HG02678 (cell line): ENCODE data around the gene LINGO3.
"Not testable (repeated sequence)": the region's sequence is repeated elsewhere in the genome, so short reads cannot be mapped to it uniquely, and the experiment has no call there.

Experiments used
- ATAC-seq: cut with Tn5 transposase; IDR thresholded peaks from one replicate; pipeline ENCODE4 v1.9.1; 2021; ENCODE audit warnings: mild to moderate bottlenecking, moderate library complexity; ENCODE audit not compliant: unreplicated experiment

Gene LINGO3, protein sequence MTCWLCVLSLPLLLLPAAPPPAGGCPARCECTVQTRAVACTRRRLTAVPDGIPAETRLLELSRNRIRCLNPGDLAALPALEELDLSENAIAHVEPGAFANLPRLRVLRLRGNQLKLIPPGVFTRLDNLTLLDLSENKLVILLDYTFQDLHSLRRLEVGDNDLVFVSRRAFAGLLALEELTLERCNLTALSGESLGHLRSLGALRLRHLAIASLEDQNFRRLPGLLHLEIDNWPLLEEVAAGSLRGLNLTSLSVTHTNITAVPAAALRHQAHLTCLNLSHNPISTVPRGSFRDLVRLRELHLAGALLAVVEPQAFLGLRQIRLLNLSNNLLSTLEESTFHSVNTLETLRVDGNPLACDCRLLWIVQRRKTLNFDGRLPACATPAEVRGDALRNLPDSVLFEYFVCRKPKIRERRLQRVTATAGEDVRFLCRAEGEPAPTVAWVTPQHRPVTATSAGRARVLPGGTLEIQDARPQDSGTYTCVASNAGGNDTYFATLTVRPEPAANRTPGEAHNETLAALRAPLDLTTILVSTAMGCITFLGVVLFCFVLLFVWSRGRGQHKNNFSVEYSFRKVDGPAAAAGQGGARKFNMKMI

DNA sequence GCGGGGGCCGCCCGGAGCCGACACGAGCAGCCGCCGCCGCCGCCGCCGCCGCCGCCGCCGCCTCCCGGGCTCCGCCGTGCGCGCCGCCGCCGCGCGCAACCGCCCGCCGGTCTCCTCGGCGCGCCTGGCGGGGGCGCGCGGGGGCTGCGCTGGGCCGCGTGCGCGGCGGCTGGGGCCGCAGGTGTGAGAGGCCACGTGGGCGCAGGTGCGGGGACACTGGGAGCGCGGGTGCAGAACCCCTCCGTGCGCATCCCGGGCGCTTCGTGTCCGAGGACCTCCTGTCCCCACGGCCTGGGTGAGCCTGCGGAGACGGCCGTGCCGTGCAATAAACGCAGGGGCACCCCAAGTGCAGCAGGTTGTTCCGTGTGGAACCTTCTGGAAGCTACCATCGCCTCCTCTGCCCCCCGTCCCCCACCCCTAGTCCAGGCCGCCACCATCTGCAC lies at the start of gene LINGO3:
LINGO3 (minus strand) TSS at position 41 of the 443 bp plus-strand sequence. CDS start 16,378 bp downstream, outside the sequence.
- ATAC-seq = no peak

DNA sequence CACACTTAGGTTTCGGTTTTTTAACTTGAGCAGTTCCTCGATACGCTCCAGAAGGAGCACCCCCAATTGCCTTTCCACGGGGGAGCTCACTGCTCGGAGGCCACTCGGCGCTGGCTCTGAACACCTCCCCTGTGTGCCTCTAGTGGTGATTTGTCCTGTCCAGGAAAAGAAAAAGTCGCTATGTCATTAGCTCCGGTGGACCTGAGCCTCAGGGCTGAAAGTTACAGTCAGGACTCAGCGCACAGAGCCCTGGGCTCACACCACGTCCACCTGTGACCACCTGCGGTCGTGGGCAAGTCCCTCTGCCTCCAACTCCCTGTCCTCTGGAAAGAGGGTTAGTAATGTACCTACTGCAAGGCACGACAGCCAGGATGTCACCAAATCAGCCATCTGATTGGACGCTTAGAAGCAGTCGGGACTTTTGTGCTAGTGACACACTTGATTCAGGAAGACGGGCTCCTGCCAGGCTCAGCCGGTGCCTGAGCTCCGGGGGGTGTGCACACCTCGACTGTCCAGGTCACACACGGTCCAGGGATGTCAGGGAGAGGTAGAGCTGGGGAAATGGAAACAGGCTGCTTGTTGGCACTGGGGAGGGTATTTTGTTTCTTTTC lies 48.2 kb upstream of the LINGO3 start:
- ATAC-seq = no peak

GRCh38 chr19:2355168-2356035 lies 47.4 kb upstream of the LINGO3 start:
- no peak for ATAC-seq

GRCh38 chr19:2354670-2355069 lies 46.7 kb upstream of the LINGO3 start:
- no peak for ATAC-seq

DNA sequence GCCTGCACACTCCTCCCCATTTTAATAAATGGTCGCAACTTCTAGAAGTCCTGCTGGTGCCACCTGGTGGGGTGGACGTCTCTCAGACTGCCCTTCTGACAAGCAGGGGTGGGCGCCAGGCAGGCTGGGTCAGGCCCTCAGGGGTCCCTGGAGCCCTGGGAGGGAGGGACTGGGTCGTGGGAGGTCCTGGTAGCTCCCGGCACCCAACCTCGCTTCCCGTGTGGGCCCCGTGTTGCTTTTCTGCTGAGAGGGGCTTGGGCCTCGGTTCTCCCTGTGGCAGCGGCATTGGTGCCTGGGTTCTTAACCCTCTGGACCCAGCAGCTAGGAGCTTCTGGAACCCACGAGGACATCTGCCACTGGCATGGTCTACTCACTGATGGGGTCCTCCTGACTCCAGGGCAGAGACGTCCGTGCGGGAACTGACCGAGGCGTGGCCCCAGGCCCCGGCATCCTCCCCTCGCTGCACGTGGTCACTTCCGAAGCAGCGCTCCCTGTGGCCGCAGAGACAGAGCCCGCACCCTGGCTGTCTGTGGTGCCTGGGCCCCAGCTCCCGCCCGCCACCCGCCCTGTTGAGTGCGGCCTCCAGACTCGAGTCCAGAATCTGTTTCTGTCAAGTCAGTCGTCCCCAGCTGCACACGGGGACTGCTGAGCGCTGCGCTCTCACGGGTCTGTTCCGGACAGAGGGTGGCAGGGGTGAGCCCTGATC lies 46.1 kb upstream of the LINGO3 start:
- no peak for ATAC-seq

- no peak for ATAC-seq
Measured at GRCh38 chr19:2353159-2353886, 45.4 kb upstream of the LINGO3 start.

- no peak for ATAC-seq
Measured at GRCh38 chr19:2352121-2352520, 44.2 kb upstream of the LINGO3 start.

DNA sequence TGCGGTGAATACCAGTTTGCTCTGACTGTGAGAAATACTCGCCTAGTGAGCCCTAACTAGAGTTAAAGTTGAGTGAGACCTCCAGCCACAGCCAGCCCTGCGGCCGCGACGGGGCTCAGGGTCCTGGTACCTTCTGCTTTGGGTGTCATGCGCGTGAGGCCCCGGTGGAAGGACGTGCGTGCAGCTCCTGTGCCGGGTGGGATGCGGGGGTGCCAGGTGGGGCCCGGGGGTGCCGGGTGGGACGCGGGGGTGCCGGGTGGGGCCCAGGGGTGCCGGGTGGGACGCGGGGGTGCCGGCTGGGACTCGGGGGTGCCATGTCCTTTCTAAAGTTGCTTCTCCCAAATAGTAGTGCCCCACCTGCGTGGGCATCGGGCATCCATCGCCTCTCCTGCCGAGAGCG lies 43.6 kb upstream of the LINGO3 start:
- ATAC-seq = no peak

DNA sequence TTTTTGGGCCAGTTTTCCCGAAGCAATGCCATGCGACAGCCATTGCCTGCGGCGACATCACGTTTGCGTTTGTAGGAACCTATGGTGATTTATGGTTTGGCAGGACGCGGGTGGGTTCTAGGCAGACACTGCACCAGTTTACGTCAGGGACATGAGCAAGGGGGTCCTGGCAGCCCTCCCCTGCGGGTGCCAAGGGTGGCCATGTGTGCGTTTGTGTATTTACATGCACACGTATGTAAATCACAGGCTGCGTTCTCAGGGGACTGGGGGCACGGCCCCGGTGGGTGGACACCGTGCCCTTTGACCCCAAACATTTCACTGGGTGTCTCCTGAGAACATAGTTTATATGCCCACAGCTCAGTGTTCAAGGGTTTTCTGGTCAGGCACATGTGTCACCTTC lies 42.7 kb upstream of the LINGO3 start:
- ATAC-seq = no peak

- ATAC-seq = not testable (repeated sequence)
Measured at GRCh38 chr19:2349818-2350217, 41.9 kb upstream of the LINGO3 start.

DNA sequence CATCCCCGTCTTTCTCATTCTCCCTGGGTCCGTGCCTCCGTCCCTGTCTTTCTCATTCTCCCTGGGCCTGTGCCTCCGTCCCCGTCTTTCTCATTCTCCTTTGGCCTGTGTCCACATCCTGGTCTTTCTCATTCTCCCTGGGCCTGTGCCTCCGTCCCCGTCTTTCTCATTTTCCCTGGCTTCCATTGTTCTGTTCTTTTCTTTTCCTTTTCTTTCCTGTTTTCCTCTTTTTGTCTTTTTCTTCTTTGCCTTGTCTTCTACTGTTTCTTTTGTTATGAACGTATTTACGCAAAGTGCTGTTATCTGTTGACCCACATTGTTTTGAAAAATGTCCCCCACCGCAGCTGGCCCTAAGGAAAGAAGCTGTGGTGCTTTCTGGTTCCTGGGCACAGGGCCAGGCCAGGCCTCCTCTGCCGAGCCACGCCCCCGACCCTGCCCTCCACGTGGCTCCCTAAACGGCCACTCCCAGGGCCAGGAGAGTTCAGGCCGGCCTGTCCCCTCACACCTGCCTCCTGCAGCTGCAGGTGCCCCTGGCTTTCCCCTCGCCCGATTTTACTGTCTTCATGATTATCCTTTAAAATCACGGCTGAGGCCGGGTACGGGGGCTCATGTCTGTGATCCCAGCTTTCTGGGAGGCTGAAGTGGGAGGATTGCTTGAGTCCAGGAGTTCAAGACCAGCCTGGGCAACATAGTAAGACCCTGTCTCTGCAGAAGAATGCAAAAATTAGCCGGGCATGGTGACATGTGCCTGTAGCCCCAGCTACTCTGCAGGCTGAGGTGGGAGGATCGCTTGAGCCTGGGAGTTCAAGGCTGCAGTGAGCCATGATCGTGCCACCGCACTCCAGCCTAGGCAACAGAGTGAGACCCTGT lies 38.1 kb upstream of the LINGO3 start:
- ATAC-seq = no peak

DNA sequence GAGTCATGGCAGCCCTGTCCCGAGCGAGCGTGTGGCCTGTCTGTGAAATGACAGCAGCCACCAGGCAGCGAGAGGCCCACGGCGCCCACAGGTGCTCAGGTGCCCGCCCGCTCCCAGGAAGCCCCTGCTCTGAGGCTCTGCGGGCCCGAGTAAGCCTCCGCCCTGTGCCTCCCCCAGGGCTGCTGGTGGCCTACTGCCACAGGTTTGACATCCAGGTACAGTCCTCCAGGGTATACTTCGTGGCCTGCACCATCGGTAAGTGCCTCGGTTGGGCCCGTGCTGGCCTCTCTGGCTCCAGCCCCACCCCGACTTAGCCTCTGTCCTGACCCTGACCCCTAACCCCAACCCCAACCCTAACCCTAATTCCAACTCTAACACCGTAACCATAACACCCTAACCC lies 37.1 kb upstream of the LINGO3 start:
- ATAC-seq = no peak

GRCh38 chr19:2344381-2344870 lies 36.5 kb upstream of the LINGO3 start:
- ATAC-seq = no peak

GRCh38 chr19:2343289-2343982 lies 35.5 kb upstream of the LINGO3 start:
- ATAC-seq = no peak

DNA sequence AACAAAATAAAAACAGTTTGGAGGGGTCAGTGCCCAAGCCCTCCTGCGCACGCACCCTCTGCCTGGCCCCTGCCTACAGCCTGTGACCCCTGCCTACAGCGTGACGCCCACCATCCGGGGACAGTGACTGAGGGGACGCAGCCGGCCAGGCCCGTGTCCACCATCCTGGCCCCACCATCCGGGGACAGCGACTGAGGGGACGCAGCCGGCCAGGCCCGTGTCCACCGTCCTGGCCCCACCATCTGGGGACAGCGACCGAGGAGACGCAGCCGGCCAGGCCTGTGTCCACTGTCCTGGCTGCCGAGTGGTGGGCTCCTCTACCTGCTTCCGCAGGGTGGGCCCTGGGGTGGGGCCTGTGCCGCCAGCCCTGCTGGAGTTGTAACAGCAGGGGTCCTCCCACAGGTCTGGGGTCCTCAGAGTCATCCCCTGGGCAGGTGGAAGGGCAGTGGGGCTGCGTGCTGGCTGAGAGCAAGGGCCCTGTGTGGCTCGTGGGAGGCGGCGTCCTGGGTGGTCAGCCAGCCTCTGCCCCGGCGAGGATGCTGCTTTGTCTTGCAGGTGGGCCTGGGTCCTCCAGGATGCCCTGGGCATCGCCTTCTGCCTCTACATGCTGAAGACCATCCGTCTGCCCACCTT lies 34.8 kb upstream of the LINGO3 start:
- no peak for ATAC-seq

- no peak for ATAC-seq
Measured at GRCh38 chr19:2341982-2342381, 34.0 kb upstream of the LINGO3 start.

- no peak for ATAC-seq
Measured at GRCh38 chr19:2341244-2341751, 33.3 kb upstream of the LINGO3 start.
